RWPE2 (cell line): ENCODE results near the gene SRPRB.

Source experiments
- ATAC-seq: fragments of 200-7000 bp; cut with Tn5 transposase; 3 replicates; pipeline ENCODE4 v1.9.1; 2021; ENCODE audit warnings: low read depth
- DNase-seq: peaks from one replicate; pipeline ENCODE4 v3.0.0-alpha.2; 2020; ENCODE audit warnings: low spot score
- H3K27ac ChIP-seq: fragments of 450-650 bp; 2 replicates; pipeline ENCODE4 v1.5.1; 2017; ENCODE audit warnings: mild to moderate bottlenecking; ENCODE audit not compliant: poor library complexity, severe bottlenecking
- H3K27me3 ChIP-seq: fragments of 250-450 bp; sonication (Bioruptor Pico); 2 replicates; pipeline ENCODE4 v1.5.1; 2021; ENCODE audit warnings: mild to moderate bottlenecking, moderate library complexity; ENCODE audit not compliant: insufficient read depth, poor library complexity, severe bottlenecking
- H3K36me3 ChIP-seq: fragments of 250-450 bp; sonication (Bioruptor Pico); 2 replicates; pipeline ENCODE4 v1.5.1; 2020; ENCODE audit warnings: low read depth, mild to moderate bottlenecking, moderate library complexity
- H3K4me1 ChIP-seq: fragments of 250-450 bp; sonication (Bioruptor Pico); 2 replicates; pipeline ENCODE4 v1.5.1; 2021; ENCODE audit warnings: mild to moderate bottlenecking, moderate library complexity; ENCODE audit not compliant: insufficient read depth, poor library complexity, severe bottlenecking
- H3K4me3 ChIP-seq: fragments of 250-450 bp; sonication (Bioruptor Pico); 2 replicates; pipeline ENCODE4 v1.5.1; 2021; ENCODE audit warnings: mild to moderate bottlenecking, moderate library complexity; ENCODE audit not compliant: severe bottlenecking
- H3K9me3 ChIP-seq: fragments of 250-450 bp; sonication (Bioruptor Pico); 2 replicates; pipeline ENCODE4 v1.5.1; 2021; ENCODE audit warnings: mild to moderate bottlenecking, moderate library complexity; ENCODE audit not compliant: severe bottlenecking
- CTCF ChIP-seq: fragments of 450-650 bp; IDR thresholded peaks from one replicate; pipeline ENCODE4 v1.5.1; 2017; ENCODE audit warnings: mild to moderate bottlenecking, moderate library complexity; ENCODE audit not compliant: poor library complexity, severe bottlenecking

The SRPRB gene

GRCh38 chr3:133833880-133834620 is 28.4 kb downstream of the SRPRB start:
- no peaks in the 10 kb centered on the region for H3K9me3 ChIP-seq
- H3K36me3 ChIP-seq: no peaks in the 10 kb centered on the region
- ATAC-seq: no peak
- no peaks in the 10 kb centered on the region for H3K27me3 ChIP-seq
- no peaks in the 10 kb centered on the region for H3K4me1 ChIP-seq
- no peak for DNase-seq
- H3K27ac ChIP-seq: no peak overlapping the region
- no peak for TF ChIP-seq CTCF
- H3K4me3 ChIP-seq: no peak overlapping the region

GRCh38 chr3:133834621-133835417 is 29.2 kb downstream of the SRPRB start:
- TF ChIP-seq CTCF: no peak
- Histone ChIP-seq H3K27me3 (no peaks in the 10 kb centered on the region), H3K4me3 (no peak overlapping the region), H3K4me1 (no peaks in the 10 kb centered on the region), H3K36me3 (no peaks in the 10 kb centered on the region), H3K27ac (no peak overlapping the region), H3K9me3 (no peaks in the 10 kb centered on the region)
- no peak for DNase-seq
- no peak for ATAC-seq

GRCh38 chr3:133835418-133835743 is 29.8 kb downstream of the SRPRB start:
- Histone ChIP-seq H3K27ac (no peak overlapping the region), H3K4me1 (no peaks in the 10 kb centered on the region), H3K27me3 (no peaks in the 10 kb centered on the region), H3K4me3 (no peak overlapping the region), H3K9me3 (no peaks in the 10 kb centered on the region), H3K36me3 (no peaks in the 10 kb centered on the region)
- no peak for DNase-seq
- TF ChIP-seq CTCF: no peak
- ATAC-seq: no peak

GRCh38 chr3:133835961-133836360 is 30.3 kb downstream of the SRPRB start:
- Histone ChIP-seq H3K9me3 (no peaks in the 10 kb centered on the region), H3K27me3 (no peaks in the 10 kb centered on the region), H3K4me3 (no peak overlapping the region), H3K27ac (no peak overlapping the region), H3K4me1 (no peaks in the 10 kb centered on the region), H3K36me3 (no peaks in the 10 kb centered on the region)
- DNase-seq (no peak), ATAC-seq (no peak)
- TF ChIP-seq CTCF: no peak
